Forelimb muscle (tissue), 1 donor: ENCODE data around the gene LILRB1. TPM values are rescaled to one million over a fixed set of nuclear protein-coding genes. Genes with fewer than 3 reads are reported as not detected.
"Not testable (repeated sequence)": the region's sequence is repeated elsewhere in the genome, so short reads cannot be mapped to it uniquely, and the experiment has no call there.

Experiments used
- DNase-seq: peaks from one replicate; pipeline ENCODE4 v3.0.0-alpha.2; 2013; ENCODE audit warnings: low read depth
- polyA plus RNA-seq: library from polyadenylated mRNA; unstranded; fragments of 120-200 nt; gene quantifications from one replicate; pipeline ENCODE4 v1.2.1, GENCODE V29; 2013; ENCODE audit not compliant: insufficient read length

Gene LILRB1
- polyA plus RNA-seq, 1 donor, result 1.1 TPM

- no peak for DNase-seq
Measured at GRCh38 chr19:54661846-54662481, 31.7 kb downstream of the LILRB1 start.

- no peak for DNase-seq
Measured at GRCh38 chr19:54662730-54663129, 32.4 kb downstream of the LILRB1 start, which contains the start of gene LILRB4. Gene LILRB4, plus strand, starts transcription at chr19:54662985. Its CDS starts 49 bp downstream, at chr19:54663034.

- no peak for DNase-seq
Measured at GRCh38 chr19:54665530-54665929, 35.2 kb downstream of the LILRB1 start.

GRCh38 chr19:54667217-54667616 is 36.9 kb downstream of the LILRB1 start:
- DNase-seq, result no peak

GRCh38 chr19:54668353-54668752 is 38.1 kb downstream of the LILRB1 start:
- DNase-seq, result no peak

GRCh38 chr19:54670576-54671357 is 40.5 kb downstream of the LILRB1 start:
- DNase-seq, result no peak

GRCh38 chr19:54673222-54673621 is 42.9 kb downstream of the LILRB1 start:
- DNase-seq, result no peak

- DNase-seq, result no peak
Measured at GRCh38 chr19:54674021-54674617, 43.8 kb downstream of the LILRB1 start.

GRCh38 chr19:54676210-54676834 is 46.0 kb downstream of the LILRB1 start:
- not testable (repeated sequence) for DNase-seq

GRCh38 chr19:54677217-54677616 is 46.9 kb downstream of the LILRB1 start:
- DNase-seq, result no peak

- DNase-seq, result not testable (repeated sequence)
Measured at GRCh38 chr19:54681596-54681995, 51.3 kb downstream of the LILRB1 start.

- no peak for DNase-seq
Measured at GRCh38 chr19:54682306-54682856, 52.1 kb downstream of the LILRB1 start.

- DNase-seq, result no peak
Measured at GRCh38 chr19:54684527-54684926, 54.2 kb downstream of the LILRB1 start.

Other genes starting within 250 kb of the LILRB1 start
- gene TTYH1, start 215.0 kb upstream of the LILRB1 start, polyA plus RNA-seq, result 3.9 TPM
- gene LENG8, start 181.3 kb upstream of the LILRB1 start, polyA plus RNA-seq, result 120 TPM
- gene LENG9, start 166.7 kb upstream of the LILRB1 start, polyA plus RNA-seq, result 1.8 TPM
- 29.2 TPM for gene CDC42EP5, start 157.2 kb upstream of the LILRB1 start, polyA plus RNA-seq
- gene LAIR2, start 127.7 kb upstream of the LILRB1 start, polyA plus RNA-seq, result not detected
- 0.81 TPM for gene LILRA2, start 56.7 kb upstream of the LILRB1 start, polyA plus RNA-seq
- gene LILRA1, start 36.9 kb upstream of the LILRB1 start, polyA plus RNA-seq, result 0.46 TPM
- gene LILRB4, start 32.5 kb downstream of the LILRB1 start, polyA plus RNA-seq, result 0.63 TPM
- not detected for gene KIR3DL3, start 94.0 kb downstream of the LILRB1 start, polyA plus RNA-seq
- gene KIR2DL3, start 108.0 kb downstream of the LILRB1 start, polyA plus RNA-seq, result not detected
- not detected for gene KIR2DL1, start 139.3 kb downstream of the LILRB1 start, polyA plus RNA-seq
- not detected for gene KIR2DL4, start 173.1 kb downstream of the LILRB1 start, polyA plus RNA-seq
- not detected for gene KIR3DL1, start 186.0 kb downstream of the LILRB1 start, polyA plus RNA-seq
- not detected for gene KIR2DS4, start 202.2 kb downstream of the LILRB1 start, polyA plus RNA-seq
- not detected for gene KIR3DL2, start 220.0 kb downstream of the LILRB1 start, polyA plus RNA-seq
- 0.34 TPM for gene FCAR, start 243.8 kb downstream of the LILRB1 start, polyA plus RNA-seq